Measurements from ENCODE around the gene LEPR.
"Not testable (repeated sequence)": the region's sequence is repeated elsewhere in the genome, so short reads cannot be mapped to it uniquely, and the experiment has no call there.

Gene LEPR, protein sequence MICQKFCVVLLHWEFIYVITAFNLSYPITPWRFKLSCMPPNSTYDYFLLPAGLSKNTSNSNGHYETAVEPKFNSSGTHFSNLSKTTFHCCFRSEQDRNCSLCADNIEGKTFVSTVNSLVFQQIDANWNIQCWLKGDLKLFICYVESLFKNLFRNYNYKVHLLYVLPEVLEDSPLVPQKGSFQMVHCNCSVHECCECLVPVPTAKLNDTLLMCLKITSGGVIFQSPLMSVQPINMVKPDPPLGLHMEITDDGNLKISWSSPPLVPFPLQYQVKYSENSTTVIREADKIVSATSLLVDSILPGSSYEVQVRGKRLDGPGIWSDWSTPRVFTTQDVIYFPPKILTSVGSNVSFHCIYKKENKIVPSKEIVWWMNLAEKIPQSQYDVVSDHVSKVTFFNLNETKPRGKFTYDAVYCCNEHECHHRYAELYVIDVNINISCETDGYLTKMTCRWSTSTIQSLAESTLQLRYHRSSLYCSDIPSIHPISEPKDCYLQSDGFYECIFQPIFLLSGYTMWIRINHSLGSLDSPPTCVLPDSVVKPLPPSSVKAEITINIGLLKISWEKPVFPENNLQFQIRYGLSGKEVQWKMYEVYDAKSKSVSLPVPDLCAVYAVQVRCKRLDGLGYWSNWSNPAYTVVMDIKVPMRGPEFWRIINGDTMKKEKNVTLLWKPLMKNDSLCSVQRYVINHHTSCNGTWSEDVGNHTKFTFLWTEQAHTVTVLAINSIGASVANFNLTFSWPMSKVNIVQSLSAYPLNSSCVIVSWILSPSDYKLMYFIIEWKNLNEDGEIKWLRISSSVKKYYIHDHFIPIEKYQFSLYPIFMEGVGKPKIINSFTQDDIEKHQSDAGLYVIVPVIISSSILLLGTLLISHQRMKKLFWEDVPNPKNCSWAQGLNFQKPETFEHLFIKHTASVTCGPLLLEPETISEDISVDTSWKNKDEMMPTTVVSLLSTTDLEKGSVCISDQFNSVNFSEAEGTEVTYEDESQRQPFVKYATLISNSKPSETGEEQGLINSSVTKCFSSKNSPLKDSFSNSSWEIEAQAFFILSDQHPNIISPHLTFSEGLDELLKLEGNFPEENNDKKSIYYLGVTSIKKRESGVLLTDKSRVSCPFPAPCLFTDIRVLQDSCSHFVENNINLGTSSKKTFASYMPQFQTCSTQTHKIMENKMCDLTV

DNA sequence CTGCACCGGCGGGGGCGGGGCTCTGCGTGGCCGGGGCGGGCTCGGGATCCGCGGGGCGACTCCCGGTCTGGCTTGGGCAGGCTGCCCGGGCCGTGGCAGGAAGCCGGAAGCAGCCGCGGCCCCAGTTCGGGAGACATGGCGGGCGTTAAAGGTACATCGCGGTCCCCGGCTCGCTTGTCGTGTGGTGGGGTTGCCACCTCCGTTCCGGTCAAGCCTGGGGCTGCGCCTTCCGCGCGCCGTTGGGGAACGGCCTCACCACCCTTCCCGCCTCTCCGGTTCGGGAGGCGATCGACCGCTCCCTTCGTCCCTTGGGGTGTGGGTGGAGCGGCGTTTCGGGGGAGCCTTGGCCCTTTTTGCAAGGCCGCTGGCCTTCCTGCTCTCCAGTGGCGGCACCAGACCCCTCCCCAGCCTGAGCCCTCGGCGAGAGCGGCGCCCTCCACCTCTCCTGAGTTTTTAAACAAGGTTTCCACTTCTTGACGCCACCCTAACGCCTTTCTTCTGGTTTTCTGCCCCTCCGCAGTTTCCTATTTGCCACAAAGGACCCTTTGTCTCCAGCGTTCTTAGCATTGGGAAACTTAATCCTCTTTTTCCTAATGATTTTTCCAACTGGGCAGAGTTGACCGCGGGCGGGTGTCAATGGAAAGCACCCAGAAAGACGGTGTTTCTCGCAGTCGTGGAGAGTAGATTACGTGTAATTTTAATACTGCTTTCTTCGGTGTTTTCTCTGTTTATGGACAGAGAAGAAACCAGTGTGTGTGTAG lies at the start of gene LEPR, which contains the start of gene LEPROT:
TSS of gene LEPR (plus strand) at position 79 of the 761 bp plus-strand sequence. CDS start 144,898 bp downstream, outside the sequence.
TSS of gene LEPROT (plus strand) at position 79 of the 761 bp plus-strand sequence. CDS start at position 136, 57 bp downstream.
- DNase-seq (ENCODE audit: low spot score) = no peak

DNA sequence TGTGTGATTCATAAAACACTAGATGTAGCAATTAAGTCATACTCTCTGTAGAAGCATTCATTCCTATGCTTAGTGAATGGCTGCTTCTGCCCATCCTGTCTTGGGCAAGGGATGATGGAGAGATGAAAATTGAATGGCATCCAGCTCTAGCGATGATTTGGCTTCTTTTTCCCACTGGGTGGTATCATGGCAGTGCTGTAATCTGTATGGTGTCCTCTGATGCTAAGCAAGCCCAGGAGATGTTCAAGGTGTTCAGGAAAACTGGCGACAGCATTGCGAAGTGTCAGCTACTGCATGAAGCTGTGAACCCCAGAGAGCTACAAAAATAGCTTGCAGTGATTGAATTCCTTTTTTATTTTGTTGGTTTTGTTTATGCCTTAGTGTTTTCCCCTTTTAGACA lies 48.9 kb upstream of the LEPR start:
- no peak for DNase-seq (ENCODE audit: low spot score)

DNA sequence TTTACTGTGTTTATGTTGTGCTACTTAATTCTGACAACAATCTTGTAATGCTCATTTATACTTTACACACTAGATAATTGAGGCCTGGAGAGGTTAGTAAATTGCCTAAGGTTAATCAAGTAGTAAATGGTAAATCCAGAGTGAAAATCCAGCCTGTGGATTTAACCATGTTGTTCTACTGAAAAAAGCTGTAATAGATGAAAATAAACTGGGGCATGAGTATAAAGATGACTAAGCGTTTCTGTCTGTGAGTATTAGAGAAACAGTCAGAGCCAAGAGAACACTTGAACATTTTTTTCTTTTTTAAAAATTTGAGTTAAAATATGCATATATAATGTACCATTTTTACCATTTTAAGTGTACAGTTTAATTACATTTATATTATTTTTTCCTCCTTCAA lies 47.9 kb upstream of the LEPR start:
- DNase-seq (ENCODE audit: low spot score) = no peak

DNA sequence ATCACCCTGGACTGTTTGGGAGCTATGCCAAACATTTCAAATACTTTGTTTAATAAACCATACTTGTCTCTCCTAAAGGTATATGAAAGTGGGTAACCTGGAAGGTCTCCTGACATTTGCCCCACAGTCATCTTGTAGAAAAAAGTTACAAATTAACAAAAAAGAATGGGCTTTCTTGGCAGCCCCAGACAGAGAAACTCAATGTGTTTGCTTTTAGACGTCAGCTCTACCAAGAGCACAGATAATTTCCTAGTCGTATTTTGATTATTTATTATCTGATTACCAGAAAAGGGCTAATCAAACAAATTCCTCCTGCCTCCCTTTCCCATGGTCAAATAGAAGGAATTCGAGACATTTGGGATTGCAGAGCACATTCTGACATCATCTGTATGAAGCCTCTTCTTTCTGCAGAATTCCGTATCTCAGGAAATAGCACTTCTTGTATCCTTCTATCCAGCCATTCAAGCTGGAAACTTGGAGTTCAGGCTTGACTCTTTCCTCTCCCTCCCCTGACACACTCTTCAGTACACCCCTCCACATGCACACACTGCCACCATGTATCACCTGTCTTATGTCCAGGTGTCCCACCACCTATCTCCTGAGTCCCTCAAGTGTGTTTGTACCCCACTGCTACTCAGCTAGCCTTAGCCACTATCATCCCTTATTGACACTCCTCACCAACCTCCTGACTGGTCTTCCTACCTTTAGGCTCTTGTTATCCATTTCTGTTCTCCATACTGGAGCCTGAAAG lies 42.8 kb upstream of the LEPR start:
- no peak for DNase-seq (ENCODE audit: low spot score)

DNA sequence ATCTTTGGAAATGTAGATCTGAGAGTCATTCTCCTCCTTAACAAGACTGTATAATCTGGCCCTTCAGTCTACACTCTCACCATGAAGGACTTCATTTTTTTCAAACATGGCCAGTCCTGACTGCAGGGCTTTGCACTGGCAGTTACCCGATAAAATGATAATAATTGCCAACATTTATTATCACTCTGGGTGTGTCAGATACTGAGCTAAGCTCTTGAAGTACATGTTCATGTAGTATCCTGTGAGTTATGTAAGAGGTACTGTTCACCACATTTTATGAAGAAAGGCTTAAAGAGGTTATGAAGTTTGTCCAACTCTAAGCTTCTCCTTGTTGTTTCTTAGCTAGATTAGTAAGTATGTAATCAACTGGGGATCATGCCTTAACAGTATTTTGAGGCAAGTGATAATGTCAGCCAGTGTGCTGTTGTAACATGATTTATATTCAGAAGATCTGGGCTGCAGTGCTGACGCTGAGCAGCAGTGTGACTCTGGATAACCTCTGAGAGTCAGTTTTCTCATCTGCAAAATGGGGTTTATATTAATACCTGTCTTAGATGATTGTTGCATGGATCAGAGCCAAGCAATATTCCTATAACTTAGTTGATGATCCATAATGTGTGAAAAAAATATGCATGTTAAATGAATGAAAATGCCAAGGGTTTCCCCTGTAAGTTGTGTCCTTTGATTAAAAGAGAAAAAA lies 42.1 kb upstream of the LEPR start:
- no peak for DNase-seq (ENCODE audit: low spot score)

DNA sequence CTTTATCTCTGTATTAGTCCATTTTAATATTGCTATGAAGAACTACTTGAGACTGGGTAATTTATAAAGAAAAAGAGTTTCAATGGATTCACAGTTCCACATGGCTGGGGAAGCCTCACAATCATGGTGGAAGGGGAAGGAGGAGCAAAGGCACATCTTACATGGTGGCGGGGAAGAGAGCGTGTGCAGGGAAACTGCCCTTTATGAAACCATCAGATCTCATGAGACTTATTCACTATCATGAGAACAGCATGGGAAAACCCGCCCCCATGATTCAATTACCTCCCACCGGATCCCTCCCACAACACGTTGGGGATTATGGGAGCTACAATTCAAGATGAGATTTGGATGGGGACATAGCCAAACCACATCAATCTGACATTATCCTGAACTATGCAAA lies 36.0 kb upstream of the LEPR start:
- not testable (repeated sequence) for DNase-seq (ENCODE audit: low spot score)

DNA sequence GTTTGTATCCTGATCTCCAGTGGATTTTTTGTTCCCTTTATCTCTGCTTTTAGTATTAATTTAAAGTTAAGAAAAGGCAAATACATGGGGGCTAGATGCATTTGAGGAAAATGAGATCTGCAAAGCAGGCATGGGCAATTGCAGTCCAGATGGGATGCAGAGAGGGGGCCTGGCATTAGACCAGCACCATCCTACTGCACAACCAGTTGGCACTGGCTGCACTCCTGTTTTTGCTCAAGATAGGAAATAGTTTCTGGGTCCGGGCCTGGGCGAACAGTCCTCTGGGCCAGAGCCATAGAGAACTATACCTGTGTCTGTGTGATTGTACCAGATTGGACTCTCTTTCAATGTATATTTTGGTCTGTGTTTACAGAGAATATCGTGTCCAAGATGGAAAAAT lies 34.0 kb upstream of the LEPR start:
- DNase-seq (ENCODE audit: low spot score) = no peak

DNA sequence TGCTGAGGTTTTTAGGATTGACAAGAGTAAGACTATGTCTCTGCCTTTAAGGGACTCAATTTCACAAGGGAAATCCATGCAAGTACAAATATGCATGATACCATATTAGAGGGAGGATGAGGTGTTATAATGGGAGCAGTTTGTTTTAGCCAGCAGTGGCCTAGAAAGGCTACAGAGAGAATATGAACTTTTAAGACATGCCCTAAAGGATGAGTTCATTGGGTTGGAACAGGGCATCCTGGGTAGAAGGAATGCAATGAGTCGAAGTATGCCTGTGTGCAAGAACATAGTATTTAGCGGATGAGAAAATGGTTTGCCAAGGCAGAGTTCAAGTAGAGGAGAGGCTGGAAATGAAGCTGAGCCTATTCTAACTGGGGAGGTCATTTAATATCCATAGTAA lies 32.6 kb upstream of the LEPR start:
- DNase-seq (ENCODE audit: low spot score) = no peak

DNA sequence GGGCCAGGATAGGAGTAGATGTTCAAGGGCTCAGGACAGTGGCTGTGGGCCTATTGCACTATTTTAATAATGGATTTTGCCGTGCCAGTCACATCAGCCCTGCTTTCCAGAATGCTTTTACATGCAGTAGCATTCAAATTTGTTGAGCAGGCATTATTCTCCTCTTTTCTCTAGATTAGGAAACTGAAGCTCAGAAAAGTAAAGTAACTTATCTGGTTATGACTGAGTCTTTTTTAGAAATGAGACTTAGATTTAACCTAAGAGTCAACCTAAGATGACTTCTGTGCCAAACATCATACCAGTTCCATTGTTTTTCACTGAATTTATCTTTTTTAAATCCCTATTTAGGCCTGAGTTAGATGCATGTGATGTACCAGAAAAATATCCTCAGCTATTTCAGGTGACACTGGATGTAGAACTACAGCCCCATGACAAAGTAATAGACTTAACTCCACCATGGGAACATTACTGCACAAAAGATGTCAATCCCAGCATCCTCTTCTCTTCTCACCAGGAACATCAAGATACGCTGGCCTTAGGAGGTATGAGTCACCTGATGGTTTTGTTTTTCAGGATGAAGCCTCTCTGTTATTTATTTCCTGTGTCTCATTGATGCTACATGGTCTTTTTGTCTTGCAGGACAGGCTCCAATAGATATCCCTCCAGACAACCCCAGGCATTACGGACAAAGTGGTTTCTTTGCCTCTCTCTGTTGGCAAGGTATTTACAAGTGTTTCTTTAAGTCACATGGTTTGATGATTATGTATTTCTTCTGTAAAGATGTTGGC lies 31.4 kb upstream of the LEPR start:
- DNase-seq (ENCODE audit: low spot score) = peak; percentile 50

DNA sequence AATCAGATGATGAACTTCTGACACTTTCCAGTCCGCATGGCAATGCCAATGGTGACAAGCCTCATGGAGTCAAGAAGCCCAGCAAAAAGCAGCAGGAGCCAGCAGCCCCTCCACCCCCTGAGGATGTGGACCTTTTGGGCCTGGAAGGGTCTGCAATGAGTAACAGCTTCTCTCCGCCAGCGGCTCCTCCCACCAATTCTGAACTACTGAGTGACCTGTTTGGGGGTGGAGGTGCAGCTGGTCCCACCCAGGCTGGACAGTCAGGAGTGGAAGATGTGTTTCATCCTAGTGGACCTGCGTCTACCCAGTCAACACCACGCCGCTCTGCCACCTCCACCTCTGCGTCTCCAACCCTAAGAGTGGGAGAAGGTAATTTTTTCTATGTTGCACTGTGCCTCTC lies 28.0 kb upstream of the LEPR start:
- DNase-seq (ENCODE audit: low spot score) = no peak

DNA sequence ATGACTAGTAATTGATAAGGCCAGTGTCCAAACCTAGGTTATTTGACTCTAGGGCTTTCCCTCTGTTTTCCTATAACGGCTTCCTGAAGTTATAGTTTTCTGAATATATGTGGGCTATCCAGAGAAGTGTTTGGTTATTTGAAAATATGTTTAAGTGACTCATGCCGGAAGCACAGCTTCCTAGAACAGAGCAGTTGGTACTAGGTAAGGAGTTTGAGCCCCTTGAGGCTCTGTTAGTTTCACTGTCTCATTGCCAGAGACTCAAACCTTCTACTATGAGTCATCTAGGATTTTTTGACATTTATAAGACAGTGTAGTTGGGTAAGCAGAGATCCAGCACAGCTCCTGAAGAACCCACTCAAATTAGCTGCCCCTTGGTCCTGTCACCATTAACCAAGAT lies 27.1 kb upstream of the LEPR start:
- peak; percentile 90 for DNase-seq (ENCODE audit: low spot score)

DNA sequence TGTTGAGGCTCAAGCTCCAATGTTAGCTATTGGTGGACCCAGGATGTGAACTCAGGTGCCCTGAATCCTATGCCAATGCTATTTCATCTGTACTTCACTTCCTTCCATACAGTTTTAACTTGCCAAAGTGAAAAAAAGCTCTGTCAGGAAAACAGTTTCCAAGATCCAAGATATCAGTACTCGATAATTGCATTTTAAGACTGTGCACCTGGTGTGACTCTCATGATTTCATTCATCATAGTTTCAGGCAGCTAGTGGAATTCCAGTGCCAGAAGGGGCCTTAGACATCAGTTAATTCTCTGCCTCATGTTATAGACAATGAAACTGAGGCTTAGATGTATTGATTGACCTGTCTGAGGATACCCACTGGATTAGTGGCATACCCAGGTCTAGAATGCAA lies 26.5 kb upstream of the LEPR start:
- DNase-seq (ENCODE audit: low spot score) = no peak

DNA sequence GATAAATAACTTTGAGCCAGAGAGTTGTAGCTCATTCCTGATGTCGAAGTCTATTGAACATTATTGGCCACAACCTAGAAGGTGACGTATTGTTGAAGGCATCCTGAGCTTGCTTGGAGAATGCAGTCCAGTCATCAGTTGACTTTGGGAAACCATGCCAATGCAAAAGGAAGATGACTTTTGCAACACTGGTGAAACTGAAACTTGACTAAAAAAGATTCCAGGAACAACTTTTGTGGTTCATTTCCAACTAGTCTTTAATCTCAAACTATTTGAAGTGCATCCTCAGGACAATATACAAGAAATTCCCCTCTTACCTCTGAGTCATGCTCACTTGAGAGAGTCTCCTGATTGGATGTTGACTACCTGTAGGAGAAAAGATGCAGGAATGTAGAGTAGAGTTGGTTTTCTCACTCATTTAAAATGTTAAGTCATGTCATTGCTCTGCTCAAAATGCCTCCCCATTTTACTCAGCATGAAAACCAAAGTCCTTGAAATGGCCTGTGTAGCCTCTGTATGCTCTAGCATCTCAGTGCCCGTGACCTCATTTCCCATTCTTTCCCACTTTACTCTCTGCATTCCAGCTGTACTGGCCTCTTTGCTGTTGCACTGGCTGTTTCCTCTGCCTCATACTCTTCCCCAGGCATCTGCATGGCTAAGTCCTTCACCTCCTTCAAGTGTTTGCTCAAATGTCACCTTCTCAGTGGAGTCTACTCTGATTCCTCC lies 24.4 kb upstream of the LEPR start:
- peak; percentile 86 for DNase-seq (ENCODE audit: low spot score)

DNA sequence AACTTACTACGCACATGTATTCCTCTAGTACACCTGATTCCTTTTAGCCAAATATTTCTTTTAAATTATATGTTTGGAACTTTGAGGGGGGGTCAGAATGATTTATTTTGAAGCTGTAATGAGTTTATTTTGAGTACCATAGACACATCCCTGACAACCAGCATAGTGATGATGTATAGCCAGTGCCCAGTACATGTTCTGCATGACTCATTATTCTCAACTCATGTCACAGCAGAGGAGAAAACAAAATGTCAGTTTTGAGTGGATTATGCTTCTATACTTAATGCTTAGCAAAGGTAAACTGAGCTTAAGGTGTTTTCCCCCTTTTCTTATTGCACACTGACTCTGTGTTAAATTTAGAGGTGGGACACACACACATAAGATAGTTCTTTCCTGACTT lies 22.4 kb upstream of the LEPR start:
- peak; percentile 51 for DNase-seq (ENCODE audit: low spot score)

DNA sequence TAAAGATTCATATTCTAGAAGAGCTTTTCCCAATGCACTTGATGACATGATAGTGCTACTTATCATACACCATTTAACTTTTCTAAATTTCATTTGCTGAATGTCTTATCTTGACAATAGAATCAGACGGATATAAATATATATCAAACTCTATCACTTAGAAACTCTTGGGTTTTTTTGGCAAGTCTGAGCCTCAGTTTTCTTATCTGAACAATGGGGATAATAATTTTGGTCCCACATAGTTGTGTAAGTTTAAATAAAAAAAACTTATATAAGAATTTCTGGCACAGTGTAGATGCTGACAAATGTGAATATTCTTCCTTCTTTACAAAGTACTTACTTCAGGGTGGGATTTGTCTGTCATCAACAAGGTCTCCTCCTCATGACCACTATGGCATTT lies 21.5 kb upstream of the LEPR start:
- no peak for DNase-seq (ENCODE audit: low spot score)

DNA sequence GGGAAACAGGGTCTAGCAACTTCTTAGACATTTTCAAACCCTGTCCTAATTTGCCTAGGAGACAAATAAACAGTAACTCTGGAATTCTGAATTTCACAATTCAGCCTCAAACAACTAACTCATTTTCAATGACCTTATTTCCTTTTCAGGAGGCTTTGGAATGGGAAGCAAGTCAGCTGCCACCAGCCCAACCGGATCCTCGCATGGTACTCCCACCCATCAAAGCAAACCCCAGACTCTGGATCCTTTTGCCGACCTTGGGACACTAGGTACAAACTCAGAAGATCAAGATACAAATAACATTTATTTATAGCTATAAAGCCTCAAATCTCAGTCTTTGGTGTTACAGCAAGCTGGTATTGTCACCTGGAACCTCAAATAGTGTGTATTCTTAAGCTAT lies 18.9 kb upstream of the LEPR start:
- DNase-seq (ENCODE audit: low spot score) = no peak

DNA sequence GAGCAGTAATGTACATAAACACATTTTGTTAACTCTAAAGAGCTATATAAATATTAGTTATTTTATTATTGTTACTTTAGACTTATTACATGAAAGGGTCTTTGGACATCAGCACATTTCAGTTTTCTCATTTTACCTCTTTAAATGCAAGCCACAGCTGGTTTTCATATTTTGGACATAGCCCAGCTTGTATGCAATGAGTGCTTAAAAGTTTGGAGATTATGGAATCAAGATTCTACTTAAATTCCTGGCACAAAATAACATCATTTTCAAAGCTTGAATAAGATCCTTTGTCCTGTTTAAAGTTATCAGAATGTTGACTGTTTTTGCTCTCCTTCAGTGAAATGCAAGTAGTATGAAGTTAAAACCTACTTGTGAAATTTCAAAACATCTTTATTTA lies 15.5 kb upstream of the LEPR start:
- DNase-seq (ENCODE audit: low spot score) = no peak

DNA sequence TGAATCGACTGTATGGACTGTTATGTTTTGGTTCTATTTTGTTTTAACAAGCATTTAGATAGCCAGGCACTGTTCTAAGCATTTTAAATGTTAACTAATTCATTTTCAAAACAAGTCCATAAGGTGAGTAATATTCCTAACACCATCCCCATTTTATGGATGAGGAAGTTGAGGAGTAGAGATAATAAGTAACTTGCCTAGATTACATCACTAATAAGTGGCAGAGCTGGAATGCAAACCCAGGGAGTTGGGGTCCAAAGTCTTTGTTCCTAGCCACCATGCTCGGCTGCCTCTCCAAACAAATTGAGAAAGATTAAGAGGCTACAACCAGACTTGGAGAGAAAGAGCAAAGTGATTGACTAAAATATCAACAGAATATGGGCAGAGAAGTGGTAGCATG lies 12.6 kb upstream of the LEPR start:
- DNase-seq (ENCODE audit: low spot score) = no peak

DNA sequence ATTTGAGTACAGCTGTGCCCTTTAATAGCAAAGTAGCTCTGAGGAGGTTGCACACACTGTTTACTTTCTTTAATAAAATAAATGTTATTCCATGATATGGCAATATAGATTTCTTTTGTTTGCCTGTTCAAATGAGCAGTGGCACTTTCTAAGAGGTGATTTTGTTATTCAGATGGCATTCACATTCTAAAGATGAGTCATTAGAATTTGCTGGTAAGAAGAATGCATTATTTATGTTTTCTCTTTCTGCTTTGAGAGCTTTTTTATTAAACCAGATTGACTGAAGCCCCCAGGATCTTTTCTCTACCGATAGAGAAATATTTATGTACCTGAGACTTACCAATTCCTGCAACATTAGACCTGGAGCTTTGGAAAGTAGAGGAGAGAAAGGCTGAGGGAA lies 11.2 kb upstream of the LEPR start:
- DNase-seq (ENCODE audit: low spot score) = no peak
